Heart left ventricle (tissue), 13 donors: Measurements from ENCODE around the gene PGAM2.
"Not testable (repeated sequence)": the region's sequence is repeated elsewhere in the genome, so short reads cannot be mapped to it uniquely, and the experiment has no call there.

Source experiments
- CTCF ChIP-seq, 12 donors: fragments of 200-600 bp; sonication (generic) in 4 of 12; IDR thresholded peaks; one replicate each; pipeline versions ENCODE4 v1.5.0 to v1.8.0; 2018 to 2022; ENCODE audit warnings: antibody characterized with exemption in 12 of 12, mild to moderate bottlenecking in 5 of 12
- POLR2A ChIP-seq, 2 donors: fragments of 450-650 bp; IDR thresholded peaks; one replicate each; pipeline ENCODE4 v1.6.1; 2017; ENCODE audit warnings: antibody characterized with exemption in 2 of 2, mild to moderate bottlenecking in 2 of 2, moderate library complexity in 2 of 2
- donor health status: ischemic (EF 13 %, LVEDD 7.1; RV severe dilation, severe dysfunction).
- donor health status: DM: no; HTN: yes; CAD: no.
- donor health status: DM: no; HTN: no; CAD: no.
- donor health status: ischemic (EF 25% LVEDD 6.9; RV normal size, moderate dysfunction).
- donor health status: ischemic (EF 25% LVEDD 5.7; RV mildly dilated, moderate dysfunction).
- donor health status: ischemic (EF 35%, LVEDD 5.7; RV mildly dilated, moderate dysfunction).
- donor health status: nonischemic (EF 11% LVEDD 7.7; RV severe dilation, severe dysfunction).
- donor health status: DM: yes; HTN: yes; CAD: no.
- donor health status: PGD.
- donor health status: ischemic (EF 29% LVEDD 5.4; RV normal size, mild dysfunction).
- donor health status: nonischemic (EF 23%, LVEDD 6.1; RV moderate dilation, normal function).

DNA sequence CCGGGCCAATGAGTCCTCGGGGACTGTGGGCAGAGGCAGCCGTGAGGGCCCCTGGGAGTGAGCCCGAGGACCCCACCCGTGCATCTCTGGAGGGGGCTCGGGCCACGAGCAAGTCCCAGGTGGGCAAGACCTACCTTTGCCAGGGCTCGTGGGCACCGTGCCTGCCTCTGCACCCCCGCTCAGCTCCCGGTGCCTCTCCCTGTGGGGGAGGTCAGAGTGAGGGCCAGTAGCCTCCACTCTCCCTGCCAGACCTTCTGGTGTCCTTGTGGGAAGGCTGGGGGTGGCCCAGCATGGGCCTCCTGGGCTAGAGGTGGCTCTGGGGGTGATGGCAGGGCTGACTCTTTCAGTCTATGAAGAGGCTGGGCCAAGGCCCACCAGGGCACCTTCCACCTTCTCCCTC, 35.9 kb downstream of the PGAM2 start:
- TF ChIP-seq POLR2A, CTCF (IDR thresholded peaks at IDR 0.05): not testable (repeated sequence)
